Endothelial cell of umbilical vein (primary cell): ENCODE results near the gene PGF. TPM values are rescaled to one million over a fixed set of nuclear protein-coding genes. Genes with fewer than 3 reads are reported as not detected.

ENCODE experiments used
- BruUV-seq: library from RNA; stranded (reverse); fragments of 400-500 nt; replicated peaks from 2 replicates; lab custom pipeline; 2021; lab: Mats Ljungman, UMichigan
- CTCF ChIA-PET: fragments of 300-600, 350-600 bp; sonication (Branson Sonifier 250); formaldehyde crosslinking; loops from one replicate; lab custom pipeline; 2021; ENCODE audit warnings: antibody characterized with exemption, inconsistent platforms; lab: Charles Lee
- POLR2A ChIA-PET: fragments of 300-600, 350-600 bp; sonication (Branson Sonifier 250); formaldehyde crosslinking; loops from one replicate; lab custom pipeline; 2021; ENCODE audit warnings: antibody characterized with exemption, inconsistent platforms; lab: Charles Lee
- DNase-seq: peaks from one replicate; pipeline ENCODE4 v3.0.0-alpha.2; 2011; ENCODE audit warnings: low read depth, low spot score
- FAIRE-seq: peaks from 2 replicates; lab custom pipeline; 2011; peaks lifted over from hg19 to GRCh38; lab: Jason Lieb, UNC
- H2AFZ ChIP-seq: 2 replicates; pipeline ENCODE4 v1.6.0; 2012; ENCODE audit warnings: low read depth, low read length, control low read depth, inconsistent platforms
- H3K27ac ChIP-seq: 2 replicates; pipeline ENCODE4 v1.5.1; 2011; ENCODE audit warnings: low read depth, mild to moderate bottlenecking, control low read depth, low read length, moderate library complexity; ENCODE audit not compliant: insufficient read depth
- H3K27me3 ChIP-seq, 2 experiments: 2 replicates each; pipeline versions ENCODE4 v1.6.0 to v1.6.1; 2011; ENCODE audit warnings: low read length in 2 of 2, mixed read lengths in 1 of 2; ENCODE audit not compliant: control insufficient read depth in 2 of 2, insufficient read depth in 2 of 2
- H3K36me3 ChIP-seq, 2 experiments: 2 replicates in 1 of 2; 3 replicates in 1 of 2; pipeline ENCODE4 v1.5.1; 2011; ENCODE audit warnings: low read length in 2 of 2, mild to moderate bottlenecking in 1 of 2, moderate library complexity in 1 of 2; ENCODE audit not compliant: control insufficient read depth in 2 of 2, insufficient read depth in 2 of 2; ENCODE audit errors: extremely low read depth in 1 of 2
- H3K4me1 ChIP-seq: 3 replicates; pipeline ENCODE4 v1.5.1; 2011; ENCODE audit warnings: mild to moderate bottlenecking, low read length; ENCODE audit not compliant: control insufficient read depth, insufficient read depth; ENCODE audit errors: extremely low read depth
- H3K4me2 ChIP-seq: 2 replicates; pipeline ENCODE4 v1.6.1; 2011; ENCODE audit warnings: low read length, control low read depth, mixed read lengths; ENCODE audit not compliant: insufficient read depth
- H3K4me3 ChIP-seq, 3 experiments: fragments of 200-600 bp in 1 of 3; sonication (generic), shearing (Covaris generic) in 1 of 3; replicated peaks in 1 of 3; 2 replicates each; pipeline ENCODE4 v1.5.1; 2011 to 2016; ENCODE audit warnings: control low read depth in 3 of 3, low read length in 3 of 3, mild to moderate bottlenecking in 2 of 3, inconsistent platforms in 1 of 3, low read depth in 1 of 3, moderate library complexity in 1 of 3; ENCODE audit not compliant: insufficient read depth in 1 of 3
- H3K79me2 ChIP-seq: 2 replicates; pipeline ENCODE4 v1.6.0; 2012; ENCODE audit warnings: low read length, inconsistent platforms; ENCODE audit not compliant: control insufficient read depth, insufficient read depth
- H3K9ac ChIP-seq: replicated peaks from 2 replicates; pipeline ENCODE3; 2011; ENCODE audit warnings: low read length, control low read depth; ENCODE audit not compliant: insufficient read depth; ENCODE audit errors: extremely low read depth
- H3K9me1 ChIP-seq: replicated peaks from 3 replicates; pipeline ENCODE4 v1.6.0; 2011; ENCODE audit warnings: mild to moderate bottlenecking, low read length; ENCODE audit not compliant: control insufficient read depth, insufficient read depth; ENCODE audit errors: extremely low read depth
- H3K9me3 ChIP-seq: replicated peaks from 2 replicates; pipeline ENCODE4 v1.5.1; 2012; ENCODE audit warnings: low read length, inconsistent platforms; ENCODE audit not compliant: control insufficient read depth, insufficient read depth
- H4K20me1 ChIP-seq: replicated peaks from 2 replicates; pipeline ENCODE3; 2011; ENCODE audit warnings: mild to moderate bottlenecking, low read length; ENCODE audit not compliant: control insufficient read depth, insufficient read depth; ENCODE audit errors: extremely low read depth
- CTCF ChIP-seq, 2 donors: IDR thresholded peaks; 1 replicate in 1 of 2; 2 replicates in 1 of 2; pipeline ENCODE4 v1.5.1; 2011; ENCODE audit warnings: low read length in 2 of 2, mild to moderate bottlenecking in 2 of 2, moderate library complexity in 2 of 2, control low read depth in 1 of 2, inconsistent platforms in 1 of 2, low read depth in 1 of 2; ENCODE audit not compliant: insufficient read depth in 1 of 2; ENCODE audit errors: extremely low read depth in 1 of 2
- EZH2 ChIP-seq: IDR thresholded peaks from 2 replicates; pipeline ENCODE4 v1.6.1; 2012; ENCODE audit warnings: borderline replicate concordance, low read depth, mild to moderate bottlenecking, moderate library complexity, low read length, inconsistent platforms; ENCODE audit not compliant: severe bottlenecking
- FOS ChIP-seq: IDR thresholded peaks from 2 replicates; pipeline ENCODE4 v1.6.1; 2011; ENCODE audit warnings: mild to moderate bottlenecking, low read length, moderate library complexity, borderline replicate concordance; ENCODE audit not compliant: insufficient read depth
- GATA2 ChIP-seq: IDR thresholded peaks from 2 replicates; pipeline ENCODE4 v1.7.0; 2011; ENCODE audit warnings: low read depth, mild to moderate bottlenecking, moderate library complexity, mixed read lengths, low read length; ENCODE audit not compliant: insufficient read length, insufficient read depth
- JUN ChIP-seq: IDR thresholded peaks from 2 replicates; pipeline ENCODE4 v1.6.1; 2011; ENCODE audit warnings: borderline replicate concordance, low read depth; ENCODE audit not compliant: insufficient read length, insufficient read depth
- MAX ChIP-seq: IDR thresholded peaks from 2 replicates; pipeline ENCODE4 v1.6.1; 2011; ENCODE audit not compliant: insufficient read depth, insufficient read length
- MYC ChIP-seq: IDR thresholded peaks from one replicate; pipeline ENCODE4 v1.6.1; 2011; ENCODE audit warnings: mild to moderate bottlenecking, low read depth, low read length
- POLR2A ChIP-seq: IDR thresholded peaks from 2 replicates; pipeline ENCODE4 v1.6.1; 2012; ENCODE audit warnings: low read depth, mild to moderate bottlenecking, control low read depth, low read length
- POLR2AphosphoS5 ChIP-seq: IDR thresholded peaks from 2 replicates; pipeline ENCODE4 v1.6.1; 2012; ENCODE audit warnings: low read depth, mild to moderate bottlenecking, control low read depth, low read length, moderate library complexity; ENCODE audit not compliant: insufficient read depth
- dilution Hi-C: fragments of 300-500 bp; cut with MboI; formaldehyde crosslinking; loops from one replicate; pipeline ENCODE4 v1.15.0; 2019; ENCODE audit warnings: low sequenced_read_pairs; ENCODE audit not compliant: extremely low pct_ligation_motif_present
- intact Hi-C: fragments of 100-400 bp; cut with micrococcal nuclease; formaldehyde crosslinking; loops from one replicate; pipeline ENCODE4 v1.10.0; 2022
- polyA plus RNA-seq, 4 experiments: library from polyadenylated mRNA; depleted of rRNA in 3 of 4; stranded (reverse) in 3 of 4; unstranded in 1 of 4; fragments of >200 nt; gene quantifications; 2 replicates each; pipeline versions ENCODE4 v1.2.1 to v1.2.3, GENCODE V29; 2011 to 2012; ENCODE audit warnings: missing spikeins in 1 of 4
- total RNA-seq: library from RNA; stranded (reverse); gene quantifications from 2 replicates; pipeline ENCODE4 v1.2.3, GENCODE V29; 2021

PGF gene
- total and polyA plus RNA-seq, 2 donors (not counting 3 experiments of a cell fraction or from before 2014, with no cell fraction given), result 89.0 to 206 TPM

DNA sequence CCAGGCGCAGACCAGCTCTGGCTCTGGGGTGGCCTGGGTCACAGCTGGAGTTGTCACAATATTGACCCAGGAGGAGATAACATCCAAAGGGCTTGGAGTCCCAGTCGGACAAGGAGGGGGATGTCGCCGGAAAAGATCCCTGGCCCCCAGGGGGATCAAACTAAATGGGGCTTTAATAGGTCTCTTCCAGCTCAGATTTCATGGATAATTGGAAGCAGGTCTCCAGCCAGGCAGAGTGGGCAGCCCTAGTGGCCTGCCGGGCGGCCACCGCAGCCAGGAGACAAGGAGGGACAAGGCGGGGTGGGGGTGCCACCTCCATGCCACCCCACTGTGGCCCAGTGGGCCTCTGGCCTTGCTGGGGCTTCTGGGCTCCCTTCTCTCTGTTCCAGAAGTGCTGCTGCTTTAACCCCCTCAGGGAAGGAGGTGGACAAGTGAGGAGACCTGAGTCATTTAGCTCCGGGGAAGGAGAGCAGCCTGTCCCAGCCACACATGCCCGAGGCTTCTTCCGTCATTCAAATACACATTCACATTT is 23.1 kb upstream of the PGF start:
- no peak for DNase-seq

More for the DNA sequence above, 23.1 kb upstream of the PGF start:
- Histone ChIP-seq H3K4me3 (no peak overlapping the region), H3K9me3 (no peaks in the 10 kb centered on the region), H3K79me2 (no peaks in the 10 kb centered on the region), H3K36me3 (no peaks in the 10 kb centered on the region), H2AFZ (no peak overlapping the region), H3K27me3 (no peaks in the 10 kb centered on the region), H3K9ac (no peak overlapping the region), H3K9me1 (no peaks in the 10 kb centered on the region), H3K4me2 (no peak overlapping the region), H3K4me1 (peaks cover 55% of the 10 kb centered on the region), H4K20me1 (no peaks in the 10 kb centered on the region), H3K27ac (no peak overlapping the region)
- TF ChIP-seq FOS, result no peak
- no peak for TF ChIP-seq EZH2
- no peak for TF ChIP-seq POLR2AphosphoS5
- TF ChIP-seq MYC, result no peak
- TF ChIP-seq GATA2, result no peak
- no peak for TF ChIP-seq MAX
- no peak for TF ChIP-seq CTCF (IDR thresholded peaks at IDR 0.05; ENCODE audit: extremely low read depth in 1 of 2, insufficient read depth in 1 of 2, low read depth in 1 of 2, low read length in 2 of 2)
- TF ChIP-seq POLR2A, result no peak
- TF ChIP-seq JUN, result no peak
- intact Hi-C loops, result no loop called here
- FAIRE-seq, result no peak
- dilution Hi-C loops, result no loop called here
- CTCF ChIA-PET, result interaction anchor here (1.2 to 3.4 kb wide), 2 partner anchors 9 to 44 kb away, joined by 3 to 20 read pairs; no protein-coding TSS in a partner anchor
- no TSS peak for BruUV-seq
- POLR2A ChIA-PET, result no interaction called here
